Activated naive CD8-positive, alpha-beta T cell treated with anti-CD3 and anti-CD28 coated beads for 36 hours (primary cell): Measurements from ENCODE around the gene AURKAIP1. TPM values are rescaled to one million over a fixed set of nuclear protein-coding genes. Genes with fewer than 3 reads are reported as not detected.

Source experiments
- DNase-seq: peaks from one replicate; pipeline ENCODE4 v3.0.0; 2021
- H3K27ac Mint-ChIP-seq: one replicate; pipeline ENCODE4 v1.8.0; 2022; ENCODE audit warnings: mild to moderate bottlenecking, moderate library complexity, mixed read lengths
- H3K27me3 Mint-ChIP-seq: one replicate; pipeline ENCODE4 v1.8.0; 2022; ENCODE audit warnings: mild to moderate bottlenecking, mixed read lengths
- H3K36me3 Mint-ChIP-seq: one replicate; pipeline ENCODE4 v1.8.0; 2021; ENCODE audit warnings: mild to moderate bottlenecking, mixed read lengths
- H3K4me1 Mint-ChIP-seq: one replicate; pipeline ENCODE4 v1.8.0; 2021; ENCODE audit warnings: mixed read lengths
- H3K4me3 Mint-ChIP-seq: one replicate; pipeline ENCODE4 v1.8.0; 2022; ENCODE audit warnings: mild to moderate bottlenecking, moderate library complexity, mixed read lengths
- H3K9me3 Mint-ChIP-seq: one replicate; pipeline ENCODE4 v1.8.0; 2022; ENCODE audit warnings: mixed read lengths
- total RNA-seq, 2 experiments: library from RNA; stranded (reverse); gene quantifications; one replicate each; pipeline ENCODE4 v1.2.3, GENCODE V29; 2021

AURKAIP1 gene
- total RNA-seq, 2 experiments from 2014 or later = 143 to 144 TPM

DNA sequence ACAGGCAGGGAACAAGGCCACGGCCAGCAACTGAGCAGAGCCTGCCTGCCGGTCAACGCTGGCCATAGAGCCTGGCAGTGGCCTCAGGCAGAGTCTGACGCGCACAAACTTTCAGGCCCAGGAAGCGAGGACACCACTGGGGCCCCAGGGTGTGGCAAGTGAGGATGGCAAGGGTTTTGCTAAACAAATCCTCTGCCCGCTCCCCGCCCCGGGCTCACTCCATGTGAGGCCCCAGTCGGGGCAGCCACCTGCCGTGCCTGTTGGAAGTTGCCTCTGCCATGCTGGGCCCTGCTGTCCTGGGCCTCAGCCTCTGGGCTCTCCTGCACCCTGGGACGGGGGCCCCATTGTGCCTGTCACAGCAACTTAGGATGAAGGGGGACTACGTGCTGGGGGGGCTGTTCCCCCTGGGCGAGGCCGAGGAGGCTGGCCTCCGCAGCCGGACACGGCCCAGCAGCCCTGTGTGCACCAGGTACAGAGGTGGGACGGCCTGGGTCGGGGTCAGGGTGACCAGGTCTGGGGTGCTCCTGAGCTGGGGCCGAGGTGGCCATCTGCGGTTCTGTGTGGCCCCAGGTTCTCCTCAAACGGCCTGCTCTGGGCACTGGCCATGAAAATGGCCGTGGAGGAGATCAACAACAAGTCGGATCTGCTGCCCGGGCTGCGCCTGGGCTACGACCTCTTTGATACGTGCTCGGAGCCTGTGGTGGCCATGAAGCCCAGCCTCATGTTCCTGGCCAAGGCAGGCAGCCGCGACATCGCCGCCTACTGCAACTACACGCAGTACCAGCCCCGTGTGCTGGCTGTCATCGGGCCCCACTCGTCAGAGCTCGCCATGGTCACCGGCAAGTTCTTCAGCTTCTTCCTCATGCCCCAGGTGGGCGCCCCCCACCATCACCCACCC, 43.7 kb downstream of the AURKAIP1 start, which contains the start of gene TAS1R3:
TAS1R3 (plus strand) TSS at position 213 of the 898 bp plus-strand sequence; CDS start at position 279, 66 bp downstream.
- no peak within 1 kb of the TSS for H3K27ac Mint-ChIP-seq
- H3K4me3 Mint-ChIP-seq = no peak within 1 kb of the TSS
- no peaks in the 10 kb centered on the region for H3K9me3 Mint-ChIP-seq
- H3K27me3 Mint-ChIP-seq = no peaks in the 10 kb centered on the region
- H3K36me3 Mint-ChIP-seq = no peaks in the 10 kb centered on the region
- no peak for DNase-seq
- peaks cover 3% of the 10 kb centered on the region for H3K4me1 Mint-ChIP-seq

DNA sequence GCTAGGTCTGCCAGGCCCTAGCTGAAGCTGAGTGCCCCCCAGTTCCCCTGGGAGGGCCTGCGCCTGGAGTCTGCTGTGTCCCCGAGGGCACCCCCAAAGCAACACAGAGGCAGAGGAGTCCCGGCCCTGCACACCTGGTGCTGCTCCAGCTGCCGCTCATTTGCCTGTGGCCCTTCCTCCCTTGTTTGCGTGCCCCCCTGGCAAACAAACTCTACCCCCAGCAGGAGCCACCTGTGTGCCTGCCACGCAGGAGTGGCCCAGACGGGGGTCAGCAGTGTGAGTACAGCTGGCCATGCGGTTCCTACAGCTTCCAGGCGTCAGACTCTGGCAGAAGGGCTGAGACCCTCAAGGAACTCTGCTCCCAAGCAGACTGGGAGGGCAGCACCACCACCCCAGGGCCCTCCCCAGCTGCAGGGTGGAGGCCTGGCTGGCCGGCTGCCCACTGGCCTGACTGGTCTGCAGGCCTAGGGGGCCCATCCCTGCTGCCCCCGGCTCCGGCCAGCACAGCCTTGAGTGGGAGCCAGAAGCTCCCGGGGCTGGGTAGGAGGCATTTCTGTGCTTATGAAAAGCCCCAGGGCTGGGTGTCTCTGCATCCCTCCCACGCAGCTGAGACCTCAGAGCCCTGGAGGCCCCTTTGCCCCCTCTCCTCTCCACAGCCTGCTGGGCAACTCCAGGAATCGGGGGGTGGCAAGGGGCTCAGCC, 44.5 kb downstream of the AURKAIP1 start:
- no peak for DNase-seq
- Mint-ChIP-seq H3K4me3 (no peak overlapping the region), H3K36me3 (no peaks in the 10 kb centered on the region), H3K9me3 (no peaks in the 10 kb centered on the region), H3K4me1 (peaks cover 9% of the 10 kb centered on the region), H3K27me3 (no peaks in the 10 kb centered on the region), H3K27ac (no peak overlapping the region)

DNA sequence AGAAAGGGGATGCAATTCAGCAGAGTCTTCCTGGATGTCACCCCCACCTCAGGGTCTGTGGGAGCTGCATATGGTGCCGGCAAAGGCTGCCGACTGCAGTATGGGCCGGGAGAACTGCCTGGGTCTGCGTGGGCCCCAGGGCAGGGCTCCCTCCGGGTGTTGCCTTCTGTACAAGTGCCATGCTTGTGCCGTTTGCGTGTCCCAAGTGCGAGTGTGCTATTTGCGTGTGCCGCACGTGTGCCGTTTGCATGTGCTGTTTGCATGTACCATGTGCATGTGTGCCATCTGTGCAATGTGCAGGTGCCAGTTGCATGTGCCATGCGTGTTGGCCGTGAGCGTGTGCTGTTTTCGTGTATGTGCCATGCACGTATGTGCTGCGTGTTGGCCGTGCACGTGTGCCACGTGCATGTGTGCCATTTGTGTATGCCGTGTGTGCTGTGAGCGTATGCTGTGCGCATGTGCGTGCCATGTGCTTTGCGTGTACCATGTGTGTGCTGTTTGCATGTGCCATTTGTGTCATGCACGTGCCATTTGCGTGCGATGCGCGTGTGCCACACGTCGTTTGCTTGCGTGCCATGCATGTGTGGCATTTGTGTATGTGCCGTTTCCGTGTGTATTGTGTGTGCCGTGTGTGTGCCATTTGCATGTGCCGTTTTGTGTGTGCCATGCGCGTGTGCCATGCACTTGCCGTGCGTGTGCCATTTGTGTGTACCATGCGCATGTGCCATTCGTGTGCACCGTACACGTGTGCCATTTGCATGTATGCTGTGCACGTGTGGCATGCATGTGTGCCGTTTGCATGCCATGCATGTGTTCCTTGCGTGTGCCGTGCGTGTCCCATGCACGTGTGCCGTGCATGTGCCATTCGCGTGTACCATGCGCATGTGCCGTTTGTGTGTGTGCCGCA, 45.5 kb downstream of the AURKAIP1 start:
- no peaks in the 10 kb centered on the region for H3K27me3 Mint-ChIP-seq
- H3K9me3 Mint-ChIP-seq = no peaks in the 10 kb centered on the region
- no peaks in the 10 kb centered on the region for H3K36me3 Mint-ChIP-seq
- no peak overlapping the region for H3K4me3 Mint-ChIP-seq
- H3K4me1 Mint-ChIP-seq = peaks cover 11% of the 10 kb centered on the region
- H3K27ac Mint-ChIP-seq = no peak overlapping the region
- DNase-seq = no peak

DNA sequence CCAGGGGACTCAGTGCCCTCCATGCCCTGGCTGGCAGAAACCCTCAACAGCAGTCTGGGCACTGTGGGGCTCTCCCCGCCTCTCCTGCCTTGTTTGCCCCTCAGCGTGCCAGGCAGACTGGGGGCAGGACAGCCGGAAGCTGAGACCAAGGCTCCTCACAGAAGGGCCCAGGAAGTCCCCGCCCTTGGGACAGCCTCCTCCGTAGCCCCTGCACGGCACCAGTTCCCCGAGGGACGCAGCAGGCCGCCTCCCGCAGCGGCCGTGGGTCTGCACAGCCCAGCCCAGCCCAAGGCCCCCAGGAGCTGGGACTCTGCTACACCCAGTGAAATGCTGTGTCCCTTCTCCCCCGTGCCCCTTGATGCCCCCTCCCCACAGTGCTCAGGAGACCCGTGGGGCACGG, 46.8 kb downstream of the AURKAIP1 start:
- peaks cover 14% of the 10 kb centered on the region for H3K4me1 Mint-ChIP-seq
- H3K4me3 Mint-ChIP-seq = no peak overlapping the region
- no peaks in the 10 kb centered on the region for H3K27me3 Mint-ChIP-seq
- no peak overlapping the region for H3K27ac Mint-ChIP-seq
- H3K9me3 Mint-ChIP-seq = no peaks in the 10 kb centered on the region
- H3K36me3 Mint-ChIP-seq = peaks cover 5% of the 10 kb centered on the region
- DNase-seq = no peak

DNA sequence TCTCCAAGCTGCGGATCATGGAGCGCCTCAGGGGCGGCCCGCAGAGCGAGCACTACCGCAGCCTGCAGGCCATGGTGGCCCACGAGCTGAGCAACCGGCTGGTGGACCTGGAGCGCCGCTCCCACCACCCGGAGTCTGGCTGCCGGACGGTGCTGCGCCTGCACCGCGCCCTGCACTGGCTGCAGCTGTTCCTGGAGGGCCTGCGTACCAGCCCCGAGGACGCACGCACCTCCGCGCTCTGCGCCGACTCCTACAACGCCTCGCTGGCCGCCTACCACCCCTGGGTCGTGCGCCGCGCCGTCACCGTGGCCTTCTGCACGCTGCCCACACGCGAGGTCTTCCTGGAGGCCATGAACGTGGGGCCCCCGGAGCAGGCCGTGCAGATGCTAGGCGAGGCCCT, 47.7 kb downstream of the AURKAIP1 start:
- Mint-ChIP-seq H3K9me3 (no peaks in the 10 kb centered on the region), H3K27me3 (no peaks in the 10 kb centered on the region), H3K4me1 (peaks cover 18% of the 10 kb centered on the region), H3K27ac (no peak overlapping the region), H3K36me3 (peaks cover 6% of the 10 kb centered on the region), H3K4me3 (no peak overlapping the region)
- no peak for DNase-seq

DNA sequence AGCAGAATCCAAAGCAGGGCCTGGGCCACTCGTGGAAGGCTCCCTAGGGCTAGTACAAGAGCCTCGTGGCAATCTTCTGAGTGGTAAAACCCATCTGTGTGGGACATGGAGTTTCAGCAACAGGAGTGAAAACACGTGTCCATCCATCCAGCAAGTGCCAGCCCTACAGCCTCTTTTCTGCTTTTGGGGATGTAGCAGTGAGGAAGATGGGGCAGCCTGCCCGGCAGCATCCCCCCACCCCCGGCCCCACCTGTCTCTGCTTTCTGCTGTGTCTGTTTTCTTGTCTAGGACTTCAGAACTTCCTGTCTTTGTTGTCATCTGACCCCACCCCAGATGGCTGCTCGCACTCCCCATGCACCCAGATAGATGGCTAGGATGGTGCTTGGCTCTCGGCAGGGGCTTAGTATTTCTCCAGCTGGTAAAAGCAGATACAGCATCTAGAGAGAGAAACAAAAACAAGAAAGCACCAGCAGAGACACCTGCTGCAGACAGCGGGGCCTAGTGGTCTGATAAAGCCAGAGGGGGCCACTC, 48.9 kb downstream of the AURKAIP1 start:
- Mint-ChIP-seq H3K27ac (peak overlapping the region; percentile 38), H3K4me1 (peaks cover 25% of the 10 kb centered on the region), H3K4me3 (peak overlapping the region; percentile 73), H3K36me3 (peaks cover 9% of the 10 kb centered on the region), H3K27me3 (no peaks in the 10 kb centered on the region), H3K9me3 (no peaks in the 10 kb centered on the region)
- no peak for DNase-seq

DNA sequence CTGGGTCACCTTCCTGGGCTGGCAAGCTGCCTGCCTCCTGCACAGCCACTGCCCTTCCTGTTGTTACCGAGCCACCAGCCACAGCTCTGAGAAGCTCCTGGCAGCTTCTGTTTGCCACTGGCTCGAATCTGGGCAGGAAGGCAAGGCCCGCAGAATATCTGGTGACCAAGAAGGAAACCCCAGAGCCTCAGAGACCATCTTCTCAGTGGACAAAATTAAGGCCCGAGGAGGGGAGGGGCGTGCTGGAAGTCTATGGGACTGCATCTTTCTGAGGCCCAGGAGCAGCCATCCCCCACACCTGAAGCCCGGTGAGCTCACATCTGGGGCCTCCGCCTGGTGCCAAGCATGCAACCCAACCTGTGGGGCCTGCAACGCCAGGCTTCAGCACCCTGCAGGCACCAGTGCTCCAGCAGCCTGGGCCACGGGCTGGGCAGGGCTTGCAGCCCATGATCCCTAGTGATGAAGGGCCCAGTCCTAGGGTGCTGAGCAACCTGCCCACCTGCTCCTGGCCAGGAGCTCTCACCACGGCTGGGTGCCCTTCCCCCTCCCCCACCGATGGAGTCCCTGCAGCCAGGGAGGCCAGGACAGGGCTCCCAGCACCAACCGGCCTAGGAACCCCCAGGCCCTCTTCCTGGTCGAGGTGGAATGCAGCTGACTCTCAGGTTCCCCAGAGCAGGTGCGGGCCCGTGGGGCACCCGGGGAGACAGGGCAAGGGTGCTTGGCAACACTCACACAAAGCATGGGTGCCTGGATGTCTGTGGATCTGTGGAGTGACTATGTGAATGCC, 49.5 kb downstream of the AURKAIP1 start:
- Mint-ChIP-seq H3K4me3 (peak overlapping the region; percentile 73), H3K27me3 (no peaks in the 10 kb centered on the region), H3K9me3 (no peaks in the 10 kb centered on the region), H3K27ac (peak overlapping the region; percentile 60), H3K4me1 (peaks cover 25% of the 10 kb centered on the region), H3K36me3 (peaks cover 9% of the 10 kb centered on the region)
- DNase-seq = no peak

DNA sequence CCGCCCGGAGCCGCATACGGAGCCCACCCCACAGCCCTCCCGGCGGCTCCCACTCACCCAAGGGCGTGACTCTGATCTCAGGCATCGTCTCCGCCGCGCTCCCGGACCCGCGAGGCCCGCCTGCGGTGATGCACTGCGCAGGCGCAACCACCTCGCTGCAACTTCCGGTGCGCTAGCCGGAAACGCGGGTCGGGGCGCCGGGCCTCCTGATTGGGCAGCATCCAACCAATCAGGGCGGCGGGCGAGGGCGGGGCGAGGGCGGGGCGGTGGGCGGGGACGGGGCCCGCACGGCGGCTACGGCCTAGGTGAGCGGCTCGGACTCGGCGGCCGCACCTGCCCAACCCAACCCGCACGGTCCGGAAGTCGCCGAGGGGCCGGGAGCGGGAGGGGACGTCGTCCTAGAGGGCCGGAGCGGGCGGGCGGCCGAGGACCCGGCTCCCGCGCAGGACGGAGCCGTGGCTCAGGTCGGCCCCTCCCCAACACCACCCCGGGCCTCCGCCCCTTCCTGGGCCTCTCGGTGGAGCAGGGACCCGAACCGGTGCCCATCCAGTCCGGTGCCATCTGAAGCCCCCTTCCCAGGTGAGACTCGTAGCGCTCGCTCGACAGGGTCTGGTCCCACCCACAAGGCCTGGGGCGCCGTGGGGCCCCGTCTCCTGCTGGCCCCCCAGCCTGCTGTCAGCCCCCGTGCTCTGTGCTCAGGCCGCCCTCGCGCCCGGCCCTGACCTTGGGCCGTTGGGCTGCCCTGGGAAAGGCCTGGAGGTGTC, 50.3 kb downstream of the AURKAIP1 start, which contains the start of the genes CPTP and INTS11:
CPTP (plus strand) TSS at position 279 of the 764 bp plus-strand sequence. CDS start 2,109 bp downstream, outside the sequence.
INTS11 (minus strand) TSS at position 137 of the 764 bp plus-strand sequence; CDS start at position 85, 52 bp downstream.
- DNase-seq = peak; percentile 97
- peaks cover 9% of the 10 kb centered on the region for H3K36me3 Mint-ChIP-seq
- no peaks in the 10 kb centered on the region for H3K27me3 Mint-ChIP-seq
- peaks cover 28% of the 10 kb centered on the region for H3K4me1 Mint-ChIP-seq
- H3K4me3 Mint-ChIP-seq = peak within 1 kb of the TSS; percentile 88
- H3K27ac Mint-ChIP-seq = peak within 1 kb of the TSS; percentile 90
- H3K9me3 Mint-ChIP-seq = no peaks in the 10 kb centered on the region

DNA sequence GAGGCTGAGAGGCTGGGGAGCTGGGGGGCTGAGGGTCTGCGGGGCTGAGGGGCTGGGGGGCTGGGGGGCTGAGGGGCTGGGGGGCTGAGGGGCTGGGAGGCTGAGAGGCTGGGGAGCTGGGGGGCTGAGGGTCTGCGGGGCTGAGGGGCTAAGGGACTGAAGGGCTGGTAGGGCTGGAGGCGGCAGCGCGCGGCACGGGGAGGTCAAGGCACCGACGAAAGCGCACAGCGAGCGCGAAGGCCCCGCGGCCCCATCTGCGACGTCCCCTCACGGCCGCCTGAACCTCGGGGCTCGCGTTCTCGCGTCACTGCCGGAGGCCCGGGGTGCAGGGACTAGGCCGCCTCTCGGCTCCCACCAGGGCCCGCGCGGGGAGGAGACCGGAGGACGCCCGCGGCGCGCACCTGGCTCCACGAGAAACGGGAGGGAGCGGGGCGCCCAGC, 50.9 kb downstream of the AURKAIP1 start:
- DNase-seq = no peak

More for the DNA sequence above, 50.9 kb downstream of the AURKAIP1 start:
- no peaks in the 10 kb centered on the region for H3K9me3 Mint-ChIP-seq
- peaks cover 11% of the 10 kb centered on the region for H3K36me3 Mint-ChIP-seq
- H3K27me3 Mint-ChIP-seq = no peaks in the 10 kb centered on the region
- peaks cover 28% of the 10 kb centered on the region for H3K4me1 Mint-ChIP-seq
- H3K27ac Mint-ChIP-seq = no peak overlapping the region
- H3K4me3 Mint-ChIP-seq = peak overlapping the region; percentile 88

Other genes with a start within 250 kb of the AURKAIP1 start
- gene TTLL10, start 201.3 kb downstream of the AURKAIP1 start, total RNA-seq = not detected
- gene TNFRSF18, start 168.6 kb downstream of the AURKAIP1 start, total RNA-seq = 10 to 100 TPM; 52.5 to 53.3 TPM
- 100 to 1,000 TPM; 110 to 111 TPM for gene TNFRSF4, start 161.1 kb downstream of the AURKAIP1 start, total RNA-seq
- 10 to 100 TPM; 85.9 to 95.9 TPM for gene SDF4, start 143.2 kb downstream of the AURKAIP1 start, total RNA-seq
- 10 to 100 TPM; 17.5 to 18.9 TPM for gene B3GALT6, start 143.0 kb downstream of the AURKAIP1 start, total RNA-seq
- 1 to 10 TPM; 2.4 to 3.8 TPM for gene C1QTNF12, start 128.5 kb downstream of the AURKAIP1 start, total RNA-seq
- 10 to 100 TPM; 69.9 to 70.6 TPM for gene UBE2J2, start 101.4 kb downstream of the AURKAIP1 start, total RNA-seq
- gene SCNN1D, start 94.8 kb downstream of the AURKAIP1 start, total RNA-seq = 1 to 10 TPM; 4.9 to 6.9 TPM
- gene ACAP3, start 67.3 kb downstream of the AURKAIP1 start, total RNA-seq = 10 to 100 TPM; 26.6 to 28.4 TPM
- gene PUSL1, start 66.6 kb downstream of the AURKAIP1 start, total RNA-seq = 10 to 100 TPM; 29.6 to 30.0 TPM
- gene INTS11, start 50.5 kb downstream of the AURKAIP1 start, total RNA-seq = 100 to 1,000 TPM; 111 to 113 TPM
- gene CPTP, start 50.4 kb downstream of the AURKAIP1 start, total RNA-seq = 10 to 100 TPM; 12.2 to 13.7 TPM
- gene TAS1R3, start 43.9 kb downstream of the AURKAIP1 start, total RNA-seq = under 1 TPM; 0.06 to 0.20 TPM
- gene DVL1, start 25.8 kb downstream of the AURKAIP1 start, total RNA-seq = 10 to 100 TPM; 26.8 to 29.0 TPM
- under 1 TPM; 0.50 to 0.97 TPM for gene MXRA8, start 16.7 kb downstream of the AURKAIP1 start, total RNA-seq
- 10 to 100 TPM; 91.6 to 92.2 TPM for gene CCNL2, start 24.1 kb upstream of the AURKAIP1 start, total RNA-seq
- 100 to 1,000 TPM; 181 to 182 TPM for gene MRPL20, start 32.1 kb upstream of the AURKAIP1 start, total RNA-seq
- not detected for gene ANKRD65, start 46.1 kb upstream of the AURKAIP1 start, total RNA-seq
- under 1 TPM; 0.25 to 0.44 TPM for gene VWA1, start 60.5 kb upstream of the AURKAIP1 start, total RNA-seq
- 1 to 10 TPM; 1.3 to 1.5 TPM for gene ATAD3C, start 74.5 kb upstream of the AURKAIP1 start, total RNA-seq
- 10 to 100 TPM; 75.7 to 77.4 TPM for gene ATAD3B, start 96.6 kb upstream of the AURKAIP1 start, total RNA-seq
- 10 to 100 TPM; 87.9 to 89.2 TPM for gene ATAD3A, start 137.0 kb upstream of the AURKAIP1 start, total RNA-seq
- under 1 TPM in 1 of 2 experiments, not detected in 1; 0.88 TPM for gene TMEM240, start 165.4 kb upstream of the AURKAIP1 start, total RNA-seq
- gene SSU72, start 199.7 kb upstream of the AURKAIP1 start, total RNA-seq = 100 to 1,000 TPM; 124 to 131 TPM
- gene FNDC10, start 224.9 kb upstream of the AURKAIP1 start, total RNA-seq = 1 to 10 TPM; 2.9 to 3.3 TPM
- gene MIB2, start 240.3 kb upstream of the AURKAIP1 start, total RNA-seq = 10 to 100 TPM; 33.1 to 38.7 TPM